GM12873 (cell line): ENCODE measurements around the gene CNTN1.

Source experiments
- TF ChIP-seq, protein P1 (sequence below): IDR thresholded peaks from 2 replicates; pipeline ENCODE4 v1.5.1; 2012; ENCODE audit warnings: low read depth, mild to moderate bottlenecking, moderate library complexity, low read length, control low read depth; ENCODE audit not compliant: insufficient read depth; ENCODE audit errors: missing control alignments

Gene CNTN1

DNA sequence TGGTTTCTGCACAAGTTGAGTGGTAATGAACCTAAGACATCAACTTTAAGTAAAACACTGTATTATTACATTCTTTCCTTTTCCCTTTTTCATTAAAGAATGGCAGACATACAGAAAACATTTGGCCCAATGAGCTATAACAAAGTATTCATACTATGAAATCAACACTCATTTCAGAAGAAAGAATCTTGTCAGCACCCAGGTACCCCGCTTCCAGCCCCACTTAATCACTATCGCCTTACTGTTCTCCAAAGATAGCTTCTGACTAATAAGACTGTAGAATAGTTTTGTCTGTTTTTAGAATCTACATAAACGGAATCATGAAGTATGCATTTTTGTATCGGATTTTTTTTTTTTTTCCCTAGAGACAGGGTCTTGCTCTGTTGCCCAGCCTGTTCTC lies 9.5 kb downstream of the CNTN1 start:
- TF ChIP-seq, protein P1, sequence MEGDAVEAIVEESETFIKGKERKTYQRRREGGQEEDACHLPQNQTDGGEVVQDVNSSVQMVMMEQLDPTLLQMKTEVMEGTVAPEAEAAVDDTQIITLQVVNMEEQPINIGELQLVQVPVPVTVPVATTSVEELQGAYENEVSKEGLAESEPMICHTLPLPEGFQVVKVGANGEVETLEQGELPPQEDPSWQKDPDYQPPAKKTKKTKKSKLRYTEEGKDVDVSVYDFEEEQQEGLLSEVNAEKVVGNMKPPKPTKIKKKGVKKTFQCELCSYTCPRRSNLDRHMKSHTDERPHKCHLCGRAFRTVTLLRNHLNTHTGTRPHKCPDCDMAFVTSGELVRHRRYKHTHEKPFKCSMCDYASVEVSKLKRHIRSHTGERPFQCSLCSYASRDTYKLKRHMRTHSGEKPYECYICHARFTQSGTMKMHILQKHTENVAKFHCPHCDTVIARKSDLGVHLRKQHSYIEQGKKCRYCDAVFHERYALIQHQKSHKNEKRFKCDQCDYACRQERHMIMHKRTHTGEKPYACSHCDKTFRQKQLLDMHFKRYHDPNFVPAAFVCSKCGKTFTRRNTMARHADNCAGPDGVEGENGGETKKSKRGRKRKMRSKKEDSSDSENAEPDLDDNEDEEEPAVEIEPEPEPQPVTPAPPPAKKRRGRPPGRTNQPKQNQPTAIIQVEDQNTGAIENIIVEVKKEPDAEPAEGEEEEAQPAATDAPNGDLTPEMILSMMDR: no peak

DNA sequence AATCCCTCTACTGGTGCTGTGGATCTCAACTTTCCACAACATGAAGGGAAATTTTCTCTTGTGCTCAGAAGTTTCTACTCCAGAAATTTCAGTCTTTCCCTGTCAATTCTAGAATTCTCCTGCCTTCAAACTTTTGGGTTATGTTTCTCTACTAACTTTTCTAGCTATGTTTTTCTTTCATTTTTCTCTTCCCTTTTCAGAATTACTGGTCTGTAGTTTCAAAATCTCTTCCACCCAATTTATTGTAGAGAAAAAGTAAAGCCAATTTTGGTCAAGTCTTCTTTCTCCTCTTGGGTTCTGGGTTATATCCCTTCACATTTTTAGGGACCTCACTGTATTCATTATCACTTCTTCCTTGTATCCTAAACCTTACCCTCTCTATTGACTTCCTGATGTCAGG lies 18.9 kb downstream of the CNTN1 start:
- TF ChIP-seq, protein P1: no peak

DNA sequence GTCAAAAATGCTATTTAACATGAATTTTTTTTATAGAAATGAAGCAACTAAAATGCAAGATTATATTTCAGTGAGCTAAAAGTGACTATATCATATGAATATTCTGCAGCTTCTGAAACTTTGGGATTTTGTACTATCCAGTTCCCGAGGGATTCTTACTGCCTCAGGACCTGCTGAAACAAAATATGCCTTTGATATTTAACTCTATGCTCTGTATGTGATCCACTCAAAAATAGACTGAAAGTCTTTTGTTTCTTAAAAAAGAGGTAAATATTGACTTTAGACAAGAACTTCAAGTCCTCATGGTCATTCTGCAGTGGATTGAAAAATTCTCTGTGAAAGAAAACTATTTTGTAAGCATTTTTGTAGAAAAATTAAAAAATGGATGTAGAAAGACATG lies 22.4 kb downstream of the CNTN1 start:
- TF ChIP-seq, protein P1: no peak

DNA sequence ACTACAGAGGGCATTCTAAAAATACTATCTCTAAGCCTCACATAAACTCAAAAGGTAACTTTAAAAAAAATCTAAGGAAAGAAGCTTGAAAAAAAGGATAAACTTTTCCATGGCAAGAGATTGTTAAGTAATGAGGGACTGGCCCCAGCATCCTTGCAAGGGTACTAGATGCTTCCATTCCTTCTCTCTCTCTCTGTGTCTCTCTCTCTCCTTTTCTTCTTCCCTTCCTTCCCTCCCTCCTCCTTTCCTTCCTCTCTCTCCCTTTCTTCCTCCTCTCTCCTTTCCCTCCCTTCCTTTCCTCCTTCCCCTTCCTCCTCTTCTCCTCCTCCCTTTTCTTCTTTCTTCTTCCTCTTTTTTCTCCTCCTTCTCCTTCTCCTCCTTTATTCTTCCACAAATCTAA lies 23.8 kb downstream of the CNTN1 start:
- TF ChIP-seq, protein P1: no peak

DNA sequence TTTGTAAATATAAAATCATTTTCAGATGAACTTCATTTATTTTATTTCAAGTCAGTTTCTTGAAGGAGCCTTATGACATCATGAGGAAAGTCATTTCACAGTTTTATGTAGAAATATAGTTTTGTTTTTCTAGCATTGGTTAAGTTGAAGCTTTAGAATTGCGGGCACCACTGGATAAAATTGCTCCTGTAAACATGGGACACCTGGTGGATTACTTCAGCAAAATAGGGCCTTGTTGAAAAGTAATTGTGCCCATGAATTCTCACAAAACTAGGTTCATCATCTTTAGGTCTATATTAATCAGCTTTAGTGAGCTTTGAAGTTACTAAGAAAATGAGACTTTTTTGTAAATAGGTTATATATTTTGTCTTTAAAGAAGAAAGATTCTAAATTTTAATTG lies 25.3 kb downstream of the CNTN1 start:
- TF ChIP-seq, protein P1: no peak

DNA sequence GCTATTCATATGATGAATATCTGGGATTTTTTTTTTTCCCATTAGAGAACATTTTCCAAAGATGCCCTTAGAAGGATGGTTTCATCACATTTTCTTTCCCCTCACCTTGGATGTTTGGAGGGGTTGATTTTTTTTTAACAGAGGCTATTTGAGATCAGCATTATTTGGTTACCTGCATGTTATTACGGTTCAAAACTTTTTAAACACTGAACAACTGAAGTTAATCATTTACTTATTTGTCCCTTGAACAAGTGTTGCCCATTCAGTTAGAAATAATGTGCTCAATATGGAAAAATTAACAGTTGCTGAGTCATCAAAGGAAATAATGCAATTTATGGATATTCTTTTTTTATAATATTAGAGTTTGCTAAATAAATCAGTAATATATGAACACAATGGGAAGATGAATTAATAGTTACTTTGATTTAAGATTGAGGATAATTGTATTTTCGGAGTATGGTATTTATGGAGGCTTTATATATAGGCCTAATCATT lies 26.7 kb downstream of the CNTN1 start:
- TF ChIP-seq, protein P1: no peak

DNA sequence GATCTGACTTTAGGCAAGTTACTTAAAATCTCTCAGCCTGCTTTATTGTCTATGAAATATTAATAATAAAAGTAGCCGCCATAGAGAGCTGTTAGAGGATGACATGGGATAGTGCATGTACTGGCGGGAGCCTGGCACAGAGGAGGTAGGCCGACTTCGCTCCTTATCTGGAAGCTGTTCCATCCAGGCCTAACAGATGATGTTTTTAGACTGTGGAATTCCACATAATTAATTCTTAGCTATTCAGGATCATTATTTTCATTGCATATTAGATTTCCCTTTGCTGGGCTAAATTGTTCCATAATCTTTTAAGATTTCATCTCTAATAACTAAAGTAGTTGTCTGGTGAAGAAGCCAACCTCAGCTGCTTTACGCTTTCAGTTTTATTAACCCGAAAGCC lies 30.8 kb downstream of the CNTN1 start:
- TF ChIP-seq, protein P1: no peak
